Measurements from ENCODE around the gene SCUBE2.

GRCh38 chr11:8980485-8980884, 110.9 kb downstream of the SCUBE2 start:
- TF ChIP-seq, protein P1, sequence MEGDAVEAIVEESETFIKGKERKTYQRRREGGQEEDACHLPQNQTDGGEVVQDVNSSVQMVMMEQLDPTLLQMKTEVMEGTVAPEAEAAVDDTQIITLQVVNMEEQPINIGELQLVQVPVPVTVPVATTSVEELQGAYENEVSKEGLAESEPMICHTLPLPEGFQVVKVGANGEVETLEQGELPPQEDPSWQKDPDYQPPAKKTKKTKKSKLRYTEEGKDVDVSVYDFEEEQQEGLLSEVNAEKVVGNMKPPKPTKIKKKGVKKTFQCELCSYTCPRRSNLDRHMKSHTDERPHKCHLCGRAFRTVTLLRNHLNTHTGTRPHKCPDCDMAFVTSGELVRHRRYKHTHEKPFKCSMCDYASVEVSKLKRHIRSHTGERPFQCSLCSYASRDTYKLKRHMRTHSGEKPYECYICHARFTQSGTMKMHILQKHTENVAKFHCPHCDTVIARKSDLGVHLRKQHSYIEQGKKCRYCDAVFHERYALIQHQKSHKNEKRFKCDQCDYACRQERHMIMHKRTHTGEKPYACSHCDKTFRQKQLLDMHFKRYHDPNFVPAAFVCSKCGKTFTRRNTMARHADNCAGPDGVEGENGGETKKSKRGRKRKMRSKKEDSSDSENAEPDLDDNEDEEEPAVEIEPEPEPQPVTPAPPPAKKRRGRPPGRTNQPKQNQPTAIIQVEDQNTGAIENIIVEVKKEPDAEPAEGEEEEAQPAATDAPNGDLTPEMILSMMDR (IDR thresholded peaks at IDR 0.05) = no peak
- no peak for TF ChIP-seq POLR2A (IDR thresholded peaks at IDR 0.05)
- TF ChIP-seq EP300 (IDR thresholded peaks at IDR 0.05) = no peak
